Hematopoietic multipotent progenitor cell treated with erythropoietin and hydrocortisone succinate and interleukin-3 and kit ligand, for 4 days (in vitro differentiated cells): ENCODE results near the gene PNCK.

Source experiments
- DNase-seq: peaks from one replicate; pipeline ENCODE4 v3.0.0-alpha.2; 2015

Gene PNCK

GRCh38 chrX:153657161-153657560 is 16.5 kb downstream of the PNCK start:
- DNase-seq: no peak

- no peak for DNase-seq
Measured at GRCh38 chrX:153653556-153653955, 20.1 kb downstream of the PNCK start.

GRCh38 chrX:153651540-153652079 is 22.0 kb downstream of the PNCK start:
- DNase-seq: peak; percentile 45

- DNase-seq: no peak
Measured at GRCh38 chrX:153650959-153651358, 22.7 kb downstream of the PNCK start.

GRCh38 chrX:153649915-153650782 is 23.5 kb downstream of the PNCK start:
- no peak for DNase-seq

- peak; percentile 72 for DNase-seq
Measured at GRCh38 chrX:153649178-153649914, 24.3 kb downstream of the PNCK start.

- no peak for DNase-seq
Measured at GRCh38 chrX:153648358-153649177, 25.0 kb downstream of the PNCK start.

- no peak for DNase-seq
Measured at GRCh38 chrX:153647461-153648357, 25.9 kb downstream of the PNCK start.

- DNase-seq: peak; percentile 34
Measured at GRCh38 chrX:153646620-153647373, 26.8 kb downstream of the PNCK start, which contains the start of gene DUSP9. TSS of gene DUSP9 (plus strand) at chrX:153647203. CDS start at chrX:153647954, 751 bp downstream.

- DNase-seq: no peak
Measured at GRCh38 chrX:153645921-153646488, 27.6 kb downstream of the PNCK start.

GRCh38 chrX:153645151-153645550 is 28.5 kb downstream of the PNCK start:
- no peak for DNase-seq

- DNase-seq: no peak
Measured at GRCh38 chrX:153644356-153645125, 29.1 kb downstream of the PNCK start.

GRCh38 chrX:153643431-153644351 is 29.9 kb downstream of the PNCK start:
- peak; percentile 34 for DNase-seq

- no peak for DNase-seq
Measured at GRCh38 chrX:153642655-153643430, 30.8 kb downstream of the PNCK start.

GRCh38 chrX:153642051-153642654 is 31.5 kb downstream of the PNCK start:
- no peak for DNase-seq

GRCh38 chrX:153641627-153642026 is 32.0 kb downstream of the PNCK start:
- DNase-seq: no peak
